HG03066 (cell line): ENCODE measurements around the gene SAFB.

ENCODE experiments used
- ATAC-seq: cut with Tn5 transposase; IDR thresholded peaks from one replicate; pipeline ENCODE4 v1.9.1; 2021; ENCODE audit warnings: low read depth; ENCODE audit not compliant: unreplicated experiment

SAFB gene

GRCh38 chr19:5624741-5625278 lies 1.9 kb downstream of the SAFB start:
- ATAC-seq = no peak

- ATAC-seq = no peak
Measured at GRCh38 chr19:5625641-5626040, 2.8 kb downstream of the SAFB start.

GRCh38 chr19:5627395-5627904 lies 4.6 kb downstream of the SAFB start:
- ATAC-seq = no peak

DNA sequence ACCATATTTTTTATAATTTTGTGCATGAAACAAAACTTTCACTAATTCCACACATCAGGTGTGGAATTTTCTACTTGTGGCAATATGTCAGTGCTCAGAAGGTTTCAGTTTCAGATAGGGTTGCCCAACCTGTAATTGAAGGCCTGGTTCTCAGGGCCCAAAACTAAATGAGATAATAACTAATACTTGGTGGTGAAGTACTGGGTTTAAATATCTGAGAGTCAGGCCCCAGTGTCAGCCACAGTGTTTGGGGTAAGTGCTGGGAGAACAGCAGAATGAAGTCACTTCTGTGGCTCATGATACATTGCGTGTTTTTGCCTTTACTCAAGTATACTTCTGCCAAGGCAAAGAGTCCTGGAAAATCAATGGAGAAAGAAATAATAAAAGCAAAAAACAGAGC lies 5.6 kb downstream of the SAFB start:
- no peak for ATAC-seq

- no peak for ATAC-seq
Measured at GRCh38 chr19:5628919-5629481, 6.1 kb downstream of the SAFB start.

DNA sequence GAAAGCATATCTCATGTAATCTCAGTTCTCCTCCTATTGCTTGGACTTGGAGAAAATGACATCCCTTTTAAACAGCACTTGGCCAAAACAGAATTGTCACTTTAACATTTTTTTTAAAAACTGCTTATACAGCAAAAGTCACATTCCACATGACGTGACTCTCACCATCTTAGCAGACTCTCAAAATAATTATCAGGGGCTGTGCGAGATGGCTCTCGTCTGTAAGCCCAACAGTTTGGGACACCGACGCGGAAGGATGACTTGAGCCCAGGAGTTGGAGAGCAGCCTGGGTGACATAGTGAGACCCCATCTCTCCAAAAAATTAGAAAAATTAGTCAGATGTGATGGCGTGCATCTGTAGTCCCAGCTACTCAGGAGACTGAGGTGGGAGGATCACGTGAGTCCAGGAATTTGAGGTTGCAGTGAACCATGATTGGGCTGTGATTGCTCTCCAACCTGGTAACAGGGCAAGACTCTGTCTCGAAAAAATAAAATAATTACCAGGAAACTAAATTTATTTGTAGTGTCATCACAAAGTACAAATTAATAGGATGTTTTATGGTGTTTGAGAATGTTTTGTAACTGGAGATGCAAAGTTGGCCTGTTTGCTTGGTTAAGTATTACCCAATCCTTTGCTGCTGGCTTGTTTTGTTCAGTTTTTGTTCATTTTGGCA lies 8.8 kb downstream of the SAFB start:
- no peak for ATAC-seq

DNA sequence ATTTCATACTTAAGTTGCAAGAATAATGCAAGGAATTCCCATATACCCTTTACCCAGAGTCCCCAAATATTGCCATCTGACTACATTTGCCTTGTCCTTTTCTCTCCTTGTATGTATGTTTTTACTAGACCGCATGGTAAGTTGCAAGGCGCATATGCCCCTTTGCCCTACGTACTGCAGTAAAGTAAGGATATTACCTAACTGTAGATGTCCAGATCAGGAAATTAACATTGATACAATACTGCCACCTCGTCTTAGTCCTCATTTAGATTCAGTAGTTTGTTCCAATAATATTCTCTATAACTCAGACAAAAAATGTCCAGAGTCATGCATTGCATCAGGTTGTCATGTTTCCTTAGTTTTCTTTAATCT lies 9.3 kb downstream of the SAFB start:
- no peak for ATAC-seq

DNA sequence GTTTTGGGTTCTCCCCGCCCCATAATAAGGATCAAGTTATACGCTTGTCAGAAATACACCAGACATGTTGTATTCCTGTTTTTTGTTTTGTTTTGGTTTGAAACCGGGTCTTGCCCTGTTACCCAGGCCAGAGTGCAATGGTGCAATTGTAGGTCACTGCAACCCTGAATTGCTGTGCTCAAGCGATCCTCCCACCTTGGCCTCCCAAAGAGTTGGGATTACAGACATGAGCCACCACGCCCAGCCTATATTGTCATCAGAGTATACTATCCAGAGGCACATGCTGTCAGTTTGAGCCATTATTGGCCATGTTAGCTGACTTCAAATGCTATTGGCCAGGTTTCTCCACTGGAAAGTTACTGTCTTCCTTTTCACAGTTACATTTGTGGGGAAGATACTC lies 9.8 kb downstream of the SAFB start:
- no peak for ATAC-seq

DNA sequence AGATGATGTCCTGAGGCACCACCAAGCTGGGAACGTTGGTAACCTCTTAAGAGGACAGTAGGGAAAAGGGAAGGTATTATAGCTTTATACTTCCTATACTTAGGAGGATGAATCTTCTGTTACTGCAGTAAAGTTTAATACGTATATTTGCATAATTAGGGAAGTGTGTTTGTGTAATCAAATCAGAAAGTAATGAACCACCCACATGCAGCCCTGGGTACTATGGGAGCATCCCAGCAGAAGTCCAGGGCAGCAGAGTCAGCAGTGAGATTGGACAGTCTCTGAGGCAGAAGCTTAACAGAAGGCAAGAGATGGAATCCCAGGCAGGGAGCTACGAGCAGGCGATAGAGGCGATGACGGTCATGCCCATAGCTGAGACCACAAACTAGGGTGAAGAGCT lies 12.5 kb downstream of the SAFB start:
- ATAC-seq = no peak

DNA sequence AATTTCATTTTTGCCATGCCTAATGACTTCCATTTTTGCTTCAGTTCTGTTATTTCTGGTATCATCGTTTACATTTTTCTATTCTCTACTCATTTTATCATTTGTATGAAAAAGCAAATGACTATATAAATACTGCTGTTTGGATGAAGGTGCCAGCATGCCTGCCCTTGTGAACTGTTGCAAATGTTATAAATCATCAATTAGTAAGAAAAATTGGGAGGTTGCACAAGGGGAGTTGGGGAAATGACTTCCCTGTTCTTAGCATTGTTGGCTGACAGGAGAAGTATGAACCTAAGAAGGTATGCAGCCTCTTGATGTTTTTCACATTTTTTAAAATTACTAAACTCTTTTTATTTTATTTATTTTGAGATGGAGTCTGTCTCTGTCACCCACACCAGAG lies 15.1 kb downstream of the SAFB start:
- no peak for ATAC-seq

GRCh38 chr19:5641171-5641570 lies 18.3 kb downstream of the SAFB start:
- ATAC-seq = no peak

DNA sequence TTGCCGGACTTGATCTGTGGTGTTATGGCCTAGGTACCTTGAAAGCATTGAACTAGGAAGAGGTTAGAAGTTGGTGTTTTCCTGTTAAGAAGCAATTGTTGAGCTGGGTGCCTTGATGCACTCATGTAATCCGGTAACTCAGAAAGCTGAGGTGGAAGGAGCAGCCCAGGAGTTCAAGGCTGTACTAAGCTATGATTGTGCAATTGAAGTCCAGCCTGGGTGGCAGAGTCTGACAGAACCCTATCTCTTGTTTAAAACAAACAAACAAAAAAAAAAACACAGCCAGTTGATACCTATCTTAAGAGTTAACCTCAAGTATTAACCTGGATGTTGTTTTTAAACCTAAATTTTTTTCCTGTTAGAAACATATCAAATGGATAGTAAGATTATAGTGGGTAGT lies 19.3 kb downstream of the SAFB start:
- ATAC-seq = no peak

GRCh38 chr19:5643060-5643459 lies 20.2 kb downstream of the SAFB start:
- no peak for ATAC-seq

GRCh38 chr19:5644037-5644436 lies 21.2 kb downstream of the SAFB start:
- ATAC-seq = no peak

DNA sequence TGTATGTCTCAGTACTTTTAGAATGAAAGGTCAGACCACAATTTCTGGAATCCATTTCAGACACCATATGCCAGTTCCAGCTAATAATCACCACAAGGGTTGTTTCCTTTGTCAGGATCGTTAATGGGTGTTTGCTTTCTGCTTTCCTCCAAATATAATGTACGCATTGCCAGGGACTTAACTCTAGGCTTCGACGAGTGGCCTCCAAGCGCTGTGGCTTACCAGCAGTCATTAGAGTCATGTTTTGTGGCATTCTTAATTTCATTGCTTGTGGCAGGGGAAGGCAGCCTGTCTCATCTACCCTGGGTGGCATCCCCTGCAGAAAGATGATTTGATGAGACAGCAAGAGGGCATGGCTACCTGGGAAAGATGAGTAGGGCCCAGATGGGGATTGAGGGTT lies 22.5 kb downstream of the SAFB start:
- no peak for ATAC-seq

DNA sequence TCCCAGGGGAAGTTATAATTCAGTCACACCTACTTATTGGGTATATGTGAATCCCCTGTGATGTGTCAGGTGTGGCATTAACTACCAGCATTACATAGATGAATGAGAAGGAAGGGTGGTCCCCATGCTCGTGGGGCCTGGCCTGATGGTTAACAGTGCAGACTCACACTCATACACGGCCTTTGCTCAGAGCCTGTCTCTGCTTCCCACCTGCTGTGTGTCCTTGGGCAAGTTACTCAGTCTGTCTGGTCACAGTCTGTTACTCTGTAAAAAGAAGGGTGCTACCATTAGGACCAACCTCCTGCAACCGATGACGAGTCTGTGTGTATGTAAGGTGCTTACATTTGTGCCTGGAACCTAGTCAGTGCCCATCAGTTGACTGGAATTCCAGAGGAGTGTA lies 23.8 kb downstream of the SAFB start:
- no peak for ATAC-seq

GRCh38 chr19:5648464-5648863 lies 25.6 kb downstream of the SAFB start:
- ATAC-seq = no peak

GRCh38 chr19:5651361-5651760 lies 28.5 kb downstream of the SAFB start:
- no peak for ATAC-seq

- no peak for ATAC-seq
Measured at GRCh38 chr19:5652261-5652660, 29.4 kb downstream of the SAFB start.

- no peak for ATAC-seq
Measured at GRCh38 chr19:5654931-5655330, 32.0 kb downstream of the SAFB start.

DNA sequence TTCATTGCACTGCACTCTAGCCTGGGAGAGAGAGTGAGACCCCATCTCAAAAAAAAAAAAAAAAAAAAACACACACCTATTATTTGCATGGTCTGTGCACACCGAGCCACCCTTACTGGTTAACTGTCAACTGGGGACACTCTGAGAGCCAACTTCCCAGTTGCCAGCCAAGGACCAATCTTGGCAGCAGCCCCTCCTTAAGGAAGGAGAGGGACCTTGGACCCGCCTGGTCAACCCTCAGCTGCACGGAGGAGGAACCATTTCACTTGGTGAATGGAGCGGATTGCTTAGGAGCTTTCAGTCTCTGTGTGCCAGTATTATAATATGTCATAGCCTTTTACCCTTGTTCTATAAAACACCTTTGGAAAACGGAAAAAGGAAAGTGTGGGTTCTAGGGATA lies 32.5 kb downstream of the SAFB start:
- no peak for ATAC-seq

- no peak for ATAC-seq
Measured at GRCh38 chr19:5661483-5661882, 38.6 kb downstream of the SAFB start.
